ENCODE results near the gene CALCOCO1.
"Not testable (repeated sequence)": the region's sequence is repeated elsewhere in the genome, so short reads cannot be mapped to it uniquely, and the experiment has no call there.

Gene CALCOCO1, protein sequence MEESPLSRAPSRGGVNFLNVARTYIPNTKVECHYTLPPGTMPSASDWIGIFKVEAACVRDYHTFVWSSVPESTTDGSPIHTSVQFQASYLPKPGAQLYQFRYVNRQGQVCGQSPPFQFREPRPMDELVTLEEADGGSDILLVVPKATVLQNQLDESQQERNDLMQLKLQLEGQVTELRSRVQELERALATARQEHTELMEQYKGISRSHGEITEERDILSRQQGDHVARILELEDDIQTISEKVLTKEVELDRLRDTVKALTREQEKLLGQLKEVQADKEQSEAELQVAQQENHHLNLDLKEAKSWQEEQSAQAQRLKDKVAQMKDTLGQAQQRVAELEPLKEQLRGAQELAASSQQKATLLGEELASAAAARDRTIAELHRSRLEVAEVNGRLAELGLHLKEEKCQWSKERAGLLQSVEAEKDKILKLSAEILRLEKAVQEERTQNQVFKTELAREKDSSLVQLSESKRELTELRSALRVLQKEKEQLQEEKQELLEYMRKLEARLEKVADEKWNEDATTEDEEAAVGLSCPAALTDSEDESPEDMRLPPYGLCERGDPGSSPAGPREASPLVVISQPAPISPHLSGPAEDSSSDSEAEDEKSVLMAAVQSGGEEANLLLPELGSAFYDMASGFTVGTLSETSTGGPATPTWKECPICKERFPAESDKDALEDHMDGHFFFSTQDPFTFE

DNA sequence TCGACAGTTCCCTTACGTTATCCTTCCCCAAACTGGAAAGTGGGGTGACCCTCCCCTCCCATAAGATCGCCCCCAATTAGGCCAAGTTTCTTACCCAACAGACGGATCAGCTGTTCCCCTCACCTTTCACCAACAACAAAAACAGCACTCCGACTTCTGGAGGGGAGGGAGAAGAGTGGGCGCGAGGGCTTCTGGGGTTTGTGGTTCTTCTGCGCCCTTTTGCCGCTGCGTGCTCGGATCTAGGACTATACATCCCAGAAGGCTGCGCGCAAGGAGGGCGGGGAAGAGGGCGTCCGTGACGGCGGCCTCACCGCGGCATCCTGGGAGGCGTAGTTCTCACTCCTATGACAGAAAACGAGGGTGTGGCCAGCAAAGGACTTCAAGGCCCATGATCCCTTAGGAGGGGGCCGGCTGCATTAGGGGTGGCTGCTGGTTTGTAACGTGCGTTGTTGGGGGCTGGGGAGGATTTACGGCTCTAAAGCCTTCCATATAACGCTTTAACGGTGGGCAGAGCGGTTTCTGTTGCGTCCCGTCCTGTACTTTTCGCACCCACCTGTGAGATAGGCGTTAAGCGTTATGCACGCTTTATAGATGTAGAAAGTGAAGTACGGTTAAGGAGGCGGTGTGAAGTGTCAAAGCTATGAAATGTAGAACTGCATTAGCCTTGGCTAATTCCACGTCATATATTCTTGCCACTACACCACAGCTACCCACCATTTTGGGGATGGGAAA is at the start of gene CALCOCO1:
TSS of gene CALCOCO1 (minus strand) at position 143 of the 732 bp plus-strand sequence. CDS start 2,210 bp downstream, outside the sequence.
- DNase-seq (ENCODE audit: low read depth in 2 of 2) = peak; percentile 88 to 91

DNA sequence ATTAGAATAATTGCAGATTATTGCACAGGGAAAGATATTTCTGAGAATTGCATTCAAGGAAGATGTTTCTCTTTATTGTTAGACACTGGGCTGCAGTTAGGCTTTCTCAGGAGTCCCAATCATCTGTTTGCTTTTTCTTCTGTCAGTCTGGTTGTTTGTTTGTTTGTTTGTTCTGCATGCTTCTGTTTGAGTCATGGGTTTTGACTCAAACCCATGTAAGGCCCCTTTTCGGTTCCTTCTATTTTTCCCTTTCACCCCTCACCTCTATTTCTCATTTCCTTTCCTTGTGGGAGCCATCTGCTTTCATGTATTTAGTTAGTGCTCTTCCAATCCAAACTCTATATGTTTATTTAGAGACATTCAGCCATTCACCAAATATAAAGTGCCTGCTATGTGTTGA is 49.6 kb upstream of the CALCOCO1 start:
- no peak for DNase-seq (ENCODE audit: low read depth in 2 of 2)

DNA sequence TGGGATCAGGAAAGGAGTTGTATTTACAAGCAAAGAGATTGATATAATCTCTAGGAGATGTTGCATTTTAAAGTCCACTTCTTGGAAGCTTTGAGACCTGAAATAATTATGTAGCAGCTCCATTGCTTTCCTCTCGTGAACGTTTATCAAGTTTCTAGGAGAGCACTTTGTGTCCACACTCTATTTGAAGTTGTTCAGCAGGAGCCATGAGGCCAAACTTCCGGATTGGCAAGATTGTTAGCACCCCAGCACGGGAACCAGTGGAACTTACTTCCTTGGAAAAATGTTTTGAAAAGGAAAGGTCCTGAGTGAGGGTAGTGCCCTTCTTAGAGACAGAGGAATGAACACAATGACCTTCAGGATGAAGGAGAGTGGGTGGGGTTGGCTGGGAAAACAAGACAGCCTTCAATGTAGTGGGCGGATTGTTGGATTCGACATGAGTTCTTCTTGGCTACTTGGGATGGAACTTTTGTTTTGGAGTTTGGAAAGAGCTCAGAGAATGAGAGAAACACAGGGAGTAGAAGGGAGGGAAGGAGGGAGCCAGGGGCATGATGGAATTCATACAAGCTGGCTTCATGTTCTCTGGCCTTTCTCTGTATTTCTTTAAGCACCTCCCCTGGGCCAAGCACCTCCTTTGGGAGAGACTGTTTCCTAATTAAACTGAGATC is 48.4 kb upstream of the CALCOCO1 start:
- DNase-seq (ENCODE audit: low read depth in 2 of 2) = no peak

DNA sequence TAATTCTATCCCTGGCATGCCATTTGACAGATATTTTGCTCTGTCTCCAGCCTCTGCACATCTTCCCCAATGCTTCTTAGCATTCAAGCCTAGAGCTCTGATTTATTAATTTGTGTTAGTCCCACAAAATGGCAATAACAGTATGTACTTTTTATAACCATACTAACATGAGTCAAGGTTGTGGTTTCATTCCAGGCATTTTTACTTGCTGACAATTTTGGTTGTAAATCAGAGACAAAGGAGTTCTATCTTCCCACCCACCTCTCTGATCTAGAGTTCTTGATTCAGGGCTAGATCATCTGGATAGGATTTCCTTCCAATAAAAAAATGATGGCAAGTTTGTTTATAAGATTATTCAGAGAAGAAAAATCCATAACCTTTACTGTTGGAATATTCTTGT is 43.0 kb upstream of the CALCOCO1 start:
- no peak for DNase-seq (ENCODE audit: low read depth in 2 of 2)

DNA sequence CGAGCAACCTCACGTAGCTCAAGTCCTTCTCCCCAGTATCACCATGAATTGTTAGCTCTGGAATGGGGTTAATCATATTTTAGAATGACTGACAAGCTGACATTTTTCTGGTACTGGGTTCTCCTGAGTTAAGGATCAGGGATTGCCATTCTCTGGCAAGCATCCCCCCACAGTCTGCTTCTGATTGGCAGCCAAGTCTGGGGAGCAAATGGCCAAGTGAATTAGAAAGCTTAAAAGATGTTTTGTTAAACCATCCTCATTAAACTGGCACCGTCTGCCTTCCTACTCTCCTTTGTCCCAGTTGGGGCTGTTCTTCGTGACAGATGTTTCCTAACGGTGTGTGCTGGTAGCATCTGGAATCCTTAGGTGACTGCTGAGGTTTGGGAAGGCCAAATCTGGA is 41.7 kb upstream of the CALCOCO1 start:
- DNase-seq (ENCODE audit: low read depth in 2 of 2) = no peak

DNA sequence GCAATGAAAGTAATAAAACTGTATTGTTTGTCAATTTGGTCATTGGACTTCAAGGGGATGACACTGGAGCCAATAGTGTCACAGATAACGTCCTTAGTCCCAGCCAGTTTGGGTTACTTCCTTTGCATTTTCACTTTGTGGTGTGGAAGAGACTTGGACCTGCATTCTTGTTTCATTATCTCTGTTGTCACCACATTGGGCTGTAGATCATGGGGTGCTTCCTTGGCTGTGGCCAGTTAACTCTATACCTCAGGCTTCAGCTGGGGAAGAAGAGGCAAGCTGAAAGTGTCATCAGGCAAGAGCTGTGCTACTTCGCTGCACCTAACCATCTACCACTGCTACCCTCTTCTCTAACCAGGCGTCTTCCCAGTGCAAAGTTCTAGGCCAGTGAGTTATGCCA is 39.6 kb upstream of the CALCOCO1 start:
- DNase-seq (ENCODE audit: low read depth in 2 of 2) = no peak

DNA sequence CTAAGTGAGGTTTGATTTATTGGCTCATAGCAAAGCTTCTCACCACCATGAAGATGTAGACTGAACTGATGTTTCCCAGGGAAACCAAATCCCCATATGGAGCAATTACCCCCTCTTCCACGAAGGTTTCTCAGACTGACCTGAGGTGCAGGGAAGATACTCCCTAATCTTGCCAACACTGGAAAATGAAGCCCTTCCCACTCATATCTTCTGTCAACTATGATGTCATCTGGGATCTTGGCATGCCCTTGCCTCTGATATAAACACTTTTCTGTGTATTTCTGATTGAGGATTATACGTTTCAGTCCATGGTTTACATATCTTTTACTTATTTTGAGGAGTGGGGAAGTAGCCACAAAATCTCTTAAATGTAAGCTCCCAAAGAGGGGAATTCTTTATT is 38.6 kb upstream of the CALCOCO1 start:
- DNase-seq (ENCODE audit: low read depth in 2 of 2) = no peak

DNA sequence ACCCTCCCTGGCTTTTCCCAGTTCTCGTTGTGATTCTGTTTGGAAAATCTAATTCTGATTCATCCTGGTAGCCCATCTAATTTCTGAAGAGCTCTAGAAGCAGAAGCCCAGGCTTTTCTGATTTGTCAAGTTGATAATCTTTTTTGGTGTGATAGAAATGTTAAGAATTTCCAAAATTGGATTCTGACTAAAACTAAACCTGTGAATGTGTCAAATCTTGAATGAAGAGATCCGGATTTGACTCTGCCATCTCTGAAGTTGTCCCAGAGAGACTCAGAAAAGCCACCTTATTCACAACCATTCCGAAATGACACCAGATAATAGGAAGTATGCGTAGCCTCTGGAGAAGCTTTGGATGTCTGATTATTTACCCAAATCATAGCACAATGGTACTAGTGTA is 37.4 kb upstream of the CALCOCO1 start:
- DNase-seq (ENCODE audit: low read depth in 2 of 2) = no peak

DNA sequence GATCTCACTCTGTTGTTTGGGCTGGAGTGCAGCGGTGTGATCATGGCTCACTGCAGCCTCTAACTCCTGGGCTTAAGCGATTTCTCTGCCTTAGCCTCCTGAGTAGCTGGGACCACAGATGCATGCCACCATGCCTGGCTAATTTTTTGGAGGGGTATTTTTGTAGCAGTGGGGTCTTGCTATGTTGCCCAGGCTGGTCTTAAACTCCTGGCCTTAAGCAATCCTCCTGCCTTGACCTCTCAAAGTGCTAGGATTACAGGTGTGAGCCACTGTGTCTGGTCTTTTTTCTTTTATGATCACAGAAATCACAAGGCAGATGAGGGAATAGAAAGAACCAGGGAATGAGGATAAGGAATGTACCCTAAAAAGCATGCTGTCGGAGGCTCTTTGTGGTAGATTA is 35.5 kb upstream of the CALCOCO1 start:
- not testable (repeated sequence) for DNase-seq (ENCODE audit: low read depth in 2 of 2)

DNA sequence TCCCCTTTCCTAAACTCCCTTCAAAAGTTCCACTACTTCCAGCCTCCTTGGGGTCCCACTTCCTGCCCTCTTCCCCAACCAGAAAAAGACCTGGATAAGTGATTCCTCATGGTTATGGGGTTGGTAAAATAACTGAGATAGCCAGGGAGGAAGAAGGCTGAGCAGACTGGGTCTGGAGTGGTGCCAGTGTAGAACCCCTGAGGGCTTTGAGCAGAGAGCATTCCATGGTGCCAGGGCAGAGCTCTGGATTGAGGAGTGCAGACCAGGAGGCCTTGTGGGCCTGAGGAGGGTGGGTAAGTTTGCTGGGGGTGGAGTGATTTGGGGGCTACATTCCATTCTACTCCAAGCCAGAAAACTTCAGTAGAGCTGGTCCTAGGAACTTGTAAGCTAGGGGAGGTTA is 34.1 kb upstream of the CALCOCO1 start:
- no peak for DNase-seq (ENCODE audit: low read depth in 2 of 2)

DNA sequence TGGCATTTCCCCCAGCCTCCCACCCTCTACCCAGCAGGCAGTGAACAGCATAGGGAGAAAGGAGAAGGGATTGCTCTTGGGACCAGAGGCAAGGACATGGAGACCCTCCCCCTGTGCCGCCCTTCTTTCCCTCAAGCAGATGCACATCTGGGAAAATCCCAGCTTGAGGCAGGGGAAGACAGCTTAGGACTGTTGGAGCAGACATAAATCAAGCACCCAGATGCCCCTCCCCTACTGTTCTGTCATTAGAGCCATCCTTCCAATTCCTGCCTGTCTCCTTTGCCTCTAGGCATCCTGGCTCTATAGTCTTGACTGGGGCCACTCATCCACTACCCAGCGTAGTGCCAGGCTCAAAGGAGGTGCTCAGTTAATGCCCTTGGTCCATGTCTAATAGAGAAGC is 32.0 kb upstream of the CALCOCO1 start:
- DNase-seq (ENCODE audit: low read depth in 2 of 2) = no peak

DNA sequence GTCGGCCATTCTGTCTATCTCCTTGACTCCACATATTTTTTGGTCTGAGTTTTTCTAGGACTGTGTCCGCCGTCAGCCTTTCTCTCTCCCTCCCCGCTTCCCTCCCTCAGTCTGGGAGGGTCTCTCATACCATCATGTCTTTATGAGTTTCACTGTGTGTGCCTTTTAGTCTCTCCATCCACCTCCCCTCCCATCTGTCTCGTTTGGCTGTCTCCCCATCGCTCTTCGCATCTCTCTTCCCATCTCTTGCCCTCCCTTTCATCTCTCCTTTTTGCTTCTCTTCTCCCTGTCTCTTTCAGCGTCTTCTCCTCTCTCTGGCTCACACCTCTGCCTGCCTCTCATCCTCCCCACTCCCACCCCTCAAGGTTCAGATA is 31.5 kb upstream of the CALCOCO1 start:
- no peak for DNase-seq (ENCODE audit: low read depth in 2 of 2)

DNA sequence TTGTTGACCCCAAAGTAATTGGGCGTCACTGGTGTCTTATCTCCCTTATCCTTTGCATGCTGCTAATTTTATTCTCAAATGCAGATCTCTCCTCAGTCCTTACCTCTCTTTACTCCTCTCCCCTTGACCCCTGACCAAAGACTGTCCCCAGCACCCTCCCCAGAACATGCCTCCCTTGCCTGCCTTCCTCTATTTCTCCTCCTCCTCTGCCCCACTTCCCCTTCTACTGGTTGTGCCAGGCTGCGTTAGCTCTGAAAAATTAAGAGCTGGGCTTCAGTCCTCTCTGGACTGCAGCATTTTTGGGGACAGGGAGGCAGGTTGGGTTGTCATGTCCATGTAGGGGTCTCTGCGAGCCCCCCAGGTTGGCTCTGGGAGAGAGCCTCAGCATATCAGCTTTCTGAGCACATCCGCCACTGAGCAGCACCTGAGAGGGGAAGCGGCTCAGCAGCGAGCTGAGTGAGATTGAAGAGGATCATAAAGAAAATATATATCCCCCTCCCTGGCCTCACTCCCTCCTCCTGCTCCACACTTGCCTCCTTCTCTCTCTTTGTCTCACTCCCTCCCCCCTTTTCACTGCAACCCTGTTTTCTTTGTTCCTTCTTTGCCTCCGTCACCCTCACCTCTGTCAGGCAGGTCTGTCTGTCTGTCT is 31.0 kb upstream of the CALCOCO1 start:
- no peak for DNase-seq (ENCODE audit: low read depth in 2 of 2)

DNA sequence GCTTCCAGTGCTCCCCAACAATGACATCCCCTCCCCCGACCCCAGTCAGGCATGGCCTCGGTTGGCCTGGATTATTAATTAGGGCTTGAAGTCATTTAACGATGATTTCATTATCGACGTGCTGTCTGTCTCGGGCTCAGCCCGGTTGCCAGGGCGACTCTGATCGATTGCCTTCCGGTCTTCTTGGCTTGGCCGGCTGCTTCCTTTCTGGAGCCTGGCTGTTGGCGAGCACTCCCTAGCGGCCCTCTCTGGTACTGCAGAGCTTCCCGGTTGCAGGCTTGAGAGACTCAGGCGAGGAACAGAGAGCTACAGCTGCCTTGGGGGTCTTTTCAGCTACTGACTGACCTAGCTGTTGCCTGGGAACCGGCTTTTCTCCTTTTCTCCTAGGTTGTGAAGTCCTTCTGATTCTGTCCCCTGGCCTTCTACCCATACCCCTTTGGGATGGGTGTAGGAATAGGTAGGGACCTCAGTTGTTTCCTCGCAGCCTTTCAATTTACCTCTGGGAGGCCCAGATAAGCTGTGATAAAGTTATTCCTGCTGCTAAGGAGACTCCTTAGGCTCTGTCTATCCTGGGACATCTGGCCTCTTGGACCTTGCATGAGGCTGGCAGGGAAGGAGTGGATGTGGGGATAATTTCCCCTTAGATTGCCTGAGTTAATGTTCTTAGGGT is 30.0 kb upstream of the CALCOCO1 start:
- DNase-seq (ENCODE audit: low read depth in 2 of 2) = peak; percentile 62 to 65

DNA sequence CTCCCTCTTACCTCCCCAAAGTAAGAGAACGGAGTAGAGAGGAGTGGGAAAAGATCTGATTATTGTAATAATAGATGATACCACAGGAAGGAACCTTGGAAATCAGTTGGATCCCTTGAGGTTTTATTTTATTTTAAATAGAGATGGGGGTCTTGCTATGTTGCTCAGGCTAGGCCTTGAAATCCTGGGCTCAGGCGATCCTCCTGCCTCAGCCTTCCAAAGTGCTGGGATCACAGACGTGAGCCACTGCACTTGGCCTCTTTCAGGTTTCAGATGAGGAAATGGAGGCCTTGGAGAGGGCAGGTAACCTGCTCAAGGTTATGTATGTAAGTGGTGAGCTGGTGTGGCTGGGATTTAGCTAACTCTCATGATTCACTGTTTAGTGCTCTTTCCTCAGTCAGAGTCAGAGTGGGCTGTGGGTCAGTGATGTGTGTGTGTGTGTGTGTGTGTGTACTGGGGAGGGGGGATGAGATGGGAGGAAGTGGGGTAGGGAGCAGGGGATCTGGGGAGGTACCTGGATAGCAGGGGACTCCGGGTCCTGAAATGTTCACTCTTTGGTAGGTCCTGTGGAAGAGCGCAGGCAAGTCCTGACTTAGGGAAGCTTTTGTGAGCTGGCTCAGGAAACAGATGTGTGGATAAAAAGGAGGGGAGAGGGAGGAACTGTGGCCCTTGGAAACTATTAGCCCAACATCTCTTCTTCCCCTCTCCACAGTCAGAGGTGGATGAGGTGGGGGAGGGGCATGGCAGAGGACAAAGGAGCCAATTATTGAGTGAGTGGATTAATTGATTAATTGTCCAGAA is 29.2 kb upstream of the CALCOCO1 start:
- no peak for DNase-seq (ENCODE audit: low read depth in 2 of 2)

DNA sequence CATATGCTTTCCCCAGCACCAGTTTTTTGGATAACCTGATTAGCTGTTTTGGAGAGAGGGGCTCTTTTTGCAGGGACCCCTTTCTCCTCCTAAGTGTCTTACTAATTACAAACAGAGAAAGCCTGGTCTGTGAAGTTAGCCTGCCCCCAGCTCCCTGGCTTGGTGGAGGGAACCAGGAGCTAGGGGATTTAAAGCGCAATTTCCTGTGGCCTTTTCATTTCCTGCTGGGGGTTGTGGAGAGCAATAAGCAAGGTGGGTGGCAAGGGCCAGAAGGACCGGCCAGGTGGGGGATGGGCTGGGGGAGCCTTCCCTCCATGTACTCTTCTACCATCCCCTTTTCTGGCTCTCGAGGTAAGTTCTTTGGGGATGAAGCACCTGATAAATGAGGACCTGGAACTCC is 28.6 kb upstream of the CALCOCO1 start:
- DNase-seq (ENCODE audit: low read depth in 2 of 2) = no peak

DNA sequence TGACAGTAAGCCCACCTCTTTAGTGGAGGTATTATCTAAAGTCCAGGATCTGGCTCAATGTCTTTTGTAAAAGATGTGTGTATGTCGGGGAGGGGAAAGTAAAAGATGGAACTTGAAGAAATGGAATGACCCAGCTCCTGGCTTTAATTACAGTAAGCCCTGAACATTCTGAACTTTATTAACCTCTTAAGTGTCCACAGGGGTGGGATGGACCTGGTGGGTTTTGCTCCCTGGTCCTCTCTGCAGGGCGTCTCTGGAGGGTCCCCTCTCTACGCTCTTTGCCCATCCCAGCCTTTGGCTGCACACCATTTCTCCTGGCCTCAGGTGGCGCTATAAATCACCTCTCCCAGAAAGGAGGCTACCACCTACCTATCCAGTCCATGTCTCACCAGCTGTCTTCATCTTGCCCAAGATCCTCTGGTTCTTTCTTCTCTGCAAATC is 28.2 kb upstream of the CALCOCO1 start:
- DNase-seq (ENCODE audit: low read depth in 2 of 2) = no peak

DNA sequence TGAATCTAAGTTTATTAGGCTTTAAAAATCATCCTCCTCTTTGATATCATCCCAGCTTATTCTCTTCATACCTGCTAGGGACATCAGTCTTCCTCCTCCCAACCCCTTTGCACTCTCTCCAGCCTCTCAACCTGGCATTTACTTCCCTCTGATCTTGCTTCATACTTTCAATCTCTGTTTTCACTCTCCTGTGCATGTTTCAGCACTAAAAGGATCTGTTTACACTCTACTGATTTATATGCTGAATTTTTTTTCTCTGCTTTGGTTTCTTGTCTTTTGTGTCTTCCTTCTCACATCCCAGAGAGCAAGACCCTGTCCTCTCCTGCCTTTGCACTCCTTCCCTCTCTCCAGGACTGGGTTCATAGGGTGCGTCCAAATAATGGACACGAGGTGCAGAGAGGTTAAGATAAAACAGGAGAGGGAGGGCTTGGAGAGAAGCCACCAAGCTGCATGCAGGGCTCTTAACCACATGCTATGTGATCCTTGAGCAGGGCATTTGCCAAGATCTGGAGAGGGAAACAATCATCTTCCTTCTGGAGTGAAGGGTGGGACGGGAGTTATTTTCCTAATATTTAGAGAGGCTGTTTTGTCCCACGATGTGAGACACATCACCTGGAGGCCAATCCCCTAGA is 27.5 kb upstream of the CALCOCO1 start:
- no peak for DNase-seq (ENCODE audit: low read depth in 2 of 2)

DNA sequence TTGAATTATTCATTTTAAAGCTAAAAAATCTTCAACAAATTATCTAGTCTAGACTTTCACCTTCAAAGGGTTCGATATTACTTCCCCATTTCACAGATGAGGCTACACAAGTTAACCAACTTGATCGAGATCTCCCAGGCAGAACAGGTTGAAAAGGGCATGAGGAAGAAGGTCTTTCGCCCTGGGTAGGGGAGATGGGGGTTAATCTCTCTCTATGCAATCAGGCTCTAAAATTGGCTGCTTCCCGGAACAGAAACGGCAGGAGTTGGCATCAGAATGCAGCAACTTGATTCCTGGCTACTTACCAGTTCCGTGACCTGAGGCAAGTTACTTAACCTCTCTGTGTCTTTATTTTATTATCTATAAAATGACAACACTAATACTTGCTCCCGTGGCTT is 26.9 kb upstream of the CALCOCO1 start:
- DNase-seq (ENCODE audit: low read depth in 2 of 2) = no peak

DNA sequence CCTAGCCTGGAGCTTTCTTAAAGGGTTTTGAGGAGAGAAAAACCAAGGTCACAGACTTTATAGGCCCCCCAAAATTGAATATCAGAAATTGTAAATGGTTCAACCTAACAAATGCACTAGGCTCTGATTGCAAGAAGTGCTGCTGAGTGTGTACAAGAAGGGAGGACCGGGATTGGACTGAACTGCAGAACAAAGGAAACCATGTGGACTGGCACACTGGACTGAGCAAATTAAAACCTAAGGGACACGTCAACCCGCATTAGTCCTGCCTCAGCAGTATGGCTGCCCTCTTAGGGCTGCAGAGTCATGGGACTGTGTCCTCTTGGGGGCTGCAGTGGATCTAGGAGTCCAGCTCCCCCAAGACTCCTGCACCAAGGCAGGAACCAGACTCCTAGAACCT is 25.4 kb upstream of the CALCOCO1 start:
- DNase-seq (ENCODE audit: low read depth in 2 of 2) = no peak

Data from stimulated activated CD8-positive, alpha-beta memory T cell treated with anti-CD3 and anti-CD28 coated beads, Interleukin-7, amount 100 ng/mL, for 1 hour (primary cell).